Stimulated activated CD4-positive, alpha-beta T cell treated with anti-CD3 and anti-CD28 coated beads, Interleukin-15, amount 100 ng/mL, for 24 hours (primary cell): ENCODE measurements around the gene CDRT15L2.
"Not testable (repeated sequence)": the region's sequence is repeated elsewhere in the genome, so short reads cannot be mapped to it uniquely, and the experiment has no call there.

Source experiments
- DNase-seq: peaks from one replicate; pipeline ENCODE4 v3.0.0-alpha.2; 2020

Gene CDRT15L2

GRCh38 chr17:20579424-20579823 is at the start of gene CDRT15L2:
Gene CDRT15L2, plus strand, starts transcription at chr17:20579724. Its CDS starts 20 bp downstream, at chr17:20579744.
- not testable (repeated sequence) for DNase-seq

- not testable (repeated sequence) for DNase-seq
Observed at GRCh38 chr17:20530104-20530503, 49.4 kb upstream of the CDRT15L2 start.

- DNase-seq: not testable (repeated sequence)
Observed at GRCh38 chr17:20532544-20533090, 46.9 kb upstream of the CDRT15L2 start.

GRCh38 chr17:20533206-20533605 is 46.3 kb upstream of the CDRT15L2 start:
- not testable (repeated sequence) for DNase-seq

- DNase-seq: not testable (repeated sequence)
Observed at GRCh38 chr17:20534711-20535550, 44.6 kb upstream of the CDRT15L2 start.

- DNase-seq: not testable (repeated sequence)
Observed at GRCh38 chr17:20540414-20540813, 39.1 kb upstream of the CDRT15L2 start.

- DNase-seq: not testable (repeated sequence)
Observed at GRCh38 chr17:20540865-20541264, 38.7 kb upstream of the CDRT15L2 start.

GRCh38 chr17:20541853-20542546 is 37.5 kb upstream of the CDRT15L2 start:
- not testable (repeated sequence) for DNase-seq

- DNase-seq: not testable (repeated sequence)
Observed at GRCh38 chr17:20547923-20548322, 31.6 kb upstream of the CDRT15L2 start.

- DNase-seq: not testable (repeated sequence)
Observed at GRCh38 chr17:20552920-20553319, 26.6 kb upstream of the CDRT15L2 start.

GRCh38 chr17:20554728-20555127 is 24.8 kb upstream of the CDRT15L2 start:
- DNase-seq: not testable (repeated sequence)

- not testable (repeated sequence) for DNase-seq
Observed at GRCh38 chr17:20555135-20556010, 24.2 kb upstream of the CDRT15L2 start.

- DNase-seq: not testable (repeated sequence)
Observed at GRCh38 chr17:20558096-20558495, 21.4 kb upstream of the CDRT15L2 start.

GRCh38 chr17:20559018-20559417 is 20.5 kb upstream of the CDRT15L2 start:
- not testable (repeated sequence) for DNase-seq

GRCh38 chr17:20562587-20562986 is 16.9 kb upstream of the CDRT15L2 start:
- no peak for DNase-seq

GRCh38 chr17:20565245-20565644 is 14.3 kb upstream of the CDRT15L2 start:
- not testable (repeated sequence) for DNase-seq

- no peak for DNase-seq
Observed at GRCh38 chr17:20565711-20566110, 13.8 kb upstream of the CDRT15L2 start.

GRCh38 chr17:20566736-20567135 is 12.8 kb upstream of the CDRT15L2 start:
- DNase-seq: not testable (repeated sequence)

GRCh38 chr17:20567421-20567820 is 12.1 kb upstream of the CDRT15L2 start:
- not testable (repeated sequence) for DNase-seq

GRCh38 chr17:20568604-20569003 is 10.9 kb upstream of the CDRT15L2 start:
- DNase-seq: not testable (repeated sequence)

- DNase-seq: not testable (repeated sequence)
Observed at GRCh38 chr17:20571653-20572052, 7.9 kb upstream of the CDRT15L2 start.

- not testable (repeated sequence) for DNase-seq
Observed at GRCh38 chr17:20573216-20573615, 6.3 kb upstream of the CDRT15L2 start.
